ENCODE data around the gene TNK2.

GRCh38 chr3:195878424-195879274 is 29.7 kb downstream of the TNK2 start:
- TF ChIP-seq CTCF (IDR thresholded peaks at IDR 0.05; ENCODE audit: insufficient read depth, low read depth, low read length) (no peak), EZH2 (IDR thresholded peaks at IDR 0.05; ENCODE audit: insufficient read depth, low read length) (no peak)
